Stomach (tissue), 4 donors: Measurements from ENCODE around the gene AGPAT2.

Source experiments
- CTCF ChIP-seq, 7 experiments: fragments of 450-650 bp in 4 of 7; fragments of 200-600 bp in 3 of 7; sonication (generic) in 3 of 7; IDR thresholded peaks; one replicate each; pipeline ENCODE4 v1.5.1; 2016 to 2019; ENCODE audit warnings: antibody characterized with exemption in 7 of 7, control low read depth in 2 of 7, mild to moderate bottlenecking in 1 of 7
- POLR2A ChIP-seq, 4 donors: fragments of 450-650 bp; IDR thresholded peaks; one replicate each; pipeline ENCODE4 v1.6.1; 2016; ENCODE audit warnings: antibody characterized with exemption in 4 of 4, control low read depth in 2 of 4, mild to moderate bottlenecking in 1 of 4, moderate library complexity in 1 of 4

GRCh38 chr9:136681945-136682699, 5.1 kb downstream of the AGPAT2 start:
- no peak for TF ChIP-seq CTCF (IDR thresholded peaks at IDR 0.05)
- no peak for TF ChIP-seq POLR2A (IDR thresholded peaks at IDR 0.05)
